A673 (cell line): ENCODE measurements around the gene GRIFIN.

Experiments used
- EZH2 ChIP-seq: fragments of 200-600 bp; sonication (generic); IDR thresholded peaks from 2 replicates; pipeline ENCODE4 v1.6.1; 2017; ENCODE audit warnings: borderline replicate concordance, low read depth, mild to moderate bottlenecking, mixed read lengths, antibody characterized with exemption, low read length; ENCODE audit not compliant: poor library complexity, severe bottlenecking
- TF ChIP-seq, protein P1 (sequence below): fragments of 300-800, 200-600 bp; sonication (generic); conservative IDR thresholded peaks from 2 replicates; pipeline ENCODE4 v1.5.1; 2017; ENCODE audit warnings: low read depth, mild to moderate bottlenecking, antibody characterized with exemption, low read length, moderate library complexity, mixed read lengths

DNA sequence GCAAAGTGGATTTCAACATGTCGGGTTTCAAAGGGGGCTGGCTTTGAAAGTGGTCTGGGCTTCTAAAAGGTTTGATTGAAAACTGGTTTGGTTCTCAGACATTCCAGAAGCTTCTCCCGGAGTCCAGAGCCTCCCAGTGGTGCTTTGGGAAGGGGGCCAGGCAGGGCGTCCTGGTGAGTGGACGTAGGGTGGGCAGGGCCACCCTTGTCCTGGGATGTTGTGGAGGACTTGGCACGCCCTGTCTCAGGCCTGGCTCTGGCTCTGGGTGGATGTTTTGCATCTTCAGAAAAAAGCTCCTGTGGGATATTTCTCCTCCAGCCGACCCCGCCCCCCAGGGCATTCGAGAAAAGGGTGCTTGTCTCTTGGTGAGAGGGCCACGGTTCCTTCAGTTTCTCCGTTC is 31.2 kb downstream of the GRIFIN start:
- no peak for TF ChIP-seq EZH2
- TF ChIP-seq, protein P1, sequence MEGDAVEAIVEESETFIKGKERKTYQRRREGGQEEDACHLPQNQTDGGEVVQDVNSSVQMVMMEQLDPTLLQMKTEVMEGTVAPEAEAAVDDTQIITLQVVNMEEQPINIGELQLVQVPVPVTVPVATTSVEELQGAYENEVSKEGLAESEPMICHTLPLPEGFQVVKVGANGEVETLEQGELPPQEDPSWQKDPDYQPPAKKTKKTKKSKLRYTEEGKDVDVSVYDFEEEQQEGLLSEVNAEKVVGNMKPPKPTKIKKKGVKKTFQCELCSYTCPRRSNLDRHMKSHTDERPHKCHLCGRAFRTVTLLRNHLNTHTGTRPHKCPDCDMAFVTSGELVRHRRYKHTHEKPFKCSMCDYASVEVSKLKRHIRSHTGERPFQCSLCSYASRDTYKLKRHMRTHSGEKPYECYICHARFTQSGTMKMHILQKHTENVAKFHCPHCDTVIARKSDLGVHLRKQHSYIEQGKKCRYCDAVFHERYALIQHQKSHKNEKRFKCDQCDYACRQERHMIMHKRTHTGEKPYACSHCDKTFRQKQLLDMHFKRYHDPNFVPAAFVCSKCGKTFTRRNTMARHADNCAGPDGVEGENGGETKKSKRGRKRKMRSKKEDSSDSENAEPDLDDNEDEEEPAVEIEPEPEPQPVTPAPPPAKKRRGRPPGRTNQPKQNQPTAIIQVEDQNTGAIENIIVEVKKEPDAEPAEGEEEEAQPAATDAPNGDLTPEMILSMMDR, result no peak
